Measurements from ENCODE around the gene PPBP.

DNA sequence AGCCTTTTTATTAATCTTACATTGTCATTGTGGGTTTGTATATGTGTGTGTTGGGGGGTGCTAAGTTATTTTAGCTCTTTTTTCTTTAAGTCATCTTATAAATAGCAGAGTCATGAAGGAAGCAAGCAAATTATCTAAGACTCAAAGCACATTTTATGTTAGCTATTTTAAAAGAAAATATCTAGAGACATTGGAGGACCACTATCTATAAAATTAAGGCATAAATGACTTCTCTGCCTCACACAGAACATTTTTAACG is 3.7 kb upstream of the PPBP start:
- TF ChIP-seq, protein P1, sequence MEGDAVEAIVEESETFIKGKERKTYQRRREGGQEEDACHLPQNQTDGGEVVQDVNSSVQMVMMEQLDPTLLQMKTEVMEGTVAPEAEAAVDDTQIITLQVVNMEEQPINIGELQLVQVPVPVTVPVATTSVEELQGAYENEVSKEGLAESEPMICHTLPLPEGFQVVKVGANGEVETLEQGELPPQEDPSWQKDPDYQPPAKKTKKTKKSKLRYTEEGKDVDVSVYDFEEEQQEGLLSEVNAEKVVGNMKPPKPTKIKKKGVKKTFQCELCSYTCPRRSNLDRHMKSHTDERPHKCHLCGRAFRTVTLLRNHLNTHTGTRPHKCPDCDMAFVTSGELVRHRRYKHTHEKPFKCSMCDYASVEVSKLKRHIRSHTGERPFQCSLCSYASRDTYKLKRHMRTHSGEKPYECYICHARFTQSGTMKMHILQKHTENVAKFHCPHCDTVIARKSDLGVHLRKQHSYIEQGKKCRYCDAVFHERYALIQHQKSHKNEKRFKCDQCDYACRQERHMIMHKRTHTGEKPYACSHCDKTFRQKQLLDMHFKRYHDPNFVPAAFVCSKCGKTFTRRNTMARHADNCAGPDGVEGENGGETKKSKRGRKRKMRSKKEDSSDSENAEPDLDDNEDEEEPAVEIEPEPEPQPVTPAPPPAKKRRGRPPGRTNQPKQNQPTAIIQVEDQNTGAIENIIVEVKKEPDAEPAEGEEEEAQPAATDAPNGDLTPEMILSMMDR (IDR thresholded peaks at IDR 0.05) = no peak
- TF ChIP-seq POLR2A (IDR thresholded peaks at IDR 0.05) = no peak
